Thoracic aorta (tissue), 2 donors: Measurements from ENCODE around the gene SPATS2L. TPM values are rescaled to one million over a fixed set of nuclear protein-coding genes. Genes with fewer than 3 reads are reported as not detected.

ENCODE experiments used
- ATAC-seq: fragments of 150-250 bp; one replicate; pipeline ENCODE4 v1.8.0; 2017; ENCODE audit warnings: low read depth; ENCODE audit not compliant: insufficient number of reproducible peaks, low FRiP score
- DNase-seq: peaks from one replicate; pipeline ENCODE4 v3.0.0-alpha.2; 2020; ENCODE audit warnings: low spot score
- H3K27ac ChIP-seq, 2 donors: fragments of 200-600 bp; sonication (generic); 1 replicate in 1 of 2; 2 replicates in 1 of 2; pipeline ENCODE4 v1.5.1; 2016; ENCODE audit warnings: mild to moderate bottlenecking in 2 of 2, moderate library complexity in 2 of 2
- H3K27me3 ChIP-seq: fragments of 200-600 bp; sonication (generic); replicated peaks from 2 replicates; pipeline ENCODE4 v1.6.0; 2016; ENCODE audit warnings: mild to moderate bottlenecking; ENCODE audit not compliant: insufficient read depth
- H3K36me3 ChIP-seq: fragments of 200-600 bp; sonication (generic); one replicate; pipeline ENCODE4 v1.5.1; 2016
- H3K4me1 ChIP-seq, 2 donors: fragments of 200-600 bp; sonication (generic); 1 replicate in 1 of 2; 2 replicates in 1 of 2; pipeline versions ENCODE4 v1.5.1 to v1.6.0; 2016; ENCODE audit warnings: low read depth in 2 of 2, mild to moderate bottlenecking in 1 of 2; ENCODE audit not compliant: control insufficient read depth in 1 of 2
- H3K4me3 ChIP-seq: fragments of 200-600 bp; sonication (generic); 2 replicates; pipeline ENCODE4 v1.5.1; 2016; ENCODE audit warnings: mild to moderate bottlenecking
- H3K9me3 ChIP-seq: fragments of 200-600 bp; sonication (generic); 2 replicates; pipeline ENCODE4 v1.5.1; 2016
- total RNA-seq, 2 donors: library from RNA; depleted of rRNA; stranded (reverse); fragments of >200 nt; gene quantifications; one replicate each; pipeline versions ENCODE4 v1.1.0 to v1.2.3, GENCODE V29; 2016
- TF ChIP-seq, protein P1 (sequence below): fragments of 200-600 bp; sonication (generic); IDR thresholded peaks from one replicate; pipeline ENCODE4 v1.5.1; 2019; ENCODE audit warnings: antibody characterized with exemption

Gene SPATS2L
- total RNA-seq, 2 donors from 2014 or later, result 47.7 to 90.3 TPM

- H3K36me3 ChIP-seq, result no peaks in the 10 kb centered on the region
- H3K9me3 ChIP-seq, result no peaks in the 10 kb centered on the region
- H3K27me3 ChIP-seq, result no peaks in the 10 kb centered on the region
- DNase-seq (no peak), ATAC-seq (no peak)
- peaks cover 17 to 40% of the 10 kb centered on the region in 2 donors for H3K4me1 ChIP-seq
- H3K4me3 ChIP-seq, result no peak overlapping the region
- no peak overlapping the region for H3K27ac ChIP-seq
- TF ChIP-seq, protein P1, sequence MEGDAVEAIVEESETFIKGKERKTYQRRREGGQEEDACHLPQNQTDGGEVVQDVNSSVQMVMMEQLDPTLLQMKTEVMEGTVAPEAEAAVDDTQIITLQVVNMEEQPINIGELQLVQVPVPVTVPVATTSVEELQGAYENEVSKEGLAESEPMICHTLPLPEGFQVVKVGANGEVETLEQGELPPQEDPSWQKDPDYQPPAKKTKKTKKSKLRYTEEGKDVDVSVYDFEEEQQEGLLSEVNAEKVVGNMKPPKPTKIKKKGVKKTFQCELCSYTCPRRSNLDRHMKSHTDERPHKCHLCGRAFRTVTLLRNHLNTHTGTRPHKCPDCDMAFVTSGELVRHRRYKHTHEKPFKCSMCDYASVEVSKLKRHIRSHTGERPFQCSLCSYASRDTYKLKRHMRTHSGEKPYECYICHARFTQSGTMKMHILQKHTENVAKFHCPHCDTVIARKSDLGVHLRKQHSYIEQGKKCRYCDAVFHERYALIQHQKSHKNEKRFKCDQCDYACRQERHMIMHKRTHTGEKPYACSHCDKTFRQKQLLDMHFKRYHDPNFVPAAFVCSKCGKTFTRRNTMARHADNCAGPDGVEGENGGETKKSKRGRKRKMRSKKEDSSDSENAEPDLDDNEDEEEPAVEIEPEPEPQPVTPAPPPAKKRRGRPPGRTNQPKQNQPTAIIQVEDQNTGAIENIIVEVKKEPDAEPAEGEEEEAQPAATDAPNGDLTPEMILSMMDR, result no peak
Observed at GRCh38 chr2:200324362-200324761, 17.9 kb downstream of the SPATS2L start.

GRCh38 chr2:200329384-200329783 lies 22.9 kb downstream of the SPATS2L start:
- H3K9me3 ChIP-seq, result no peaks in the 10 kb centered on the region
- H3K27me3 ChIP-seq, result no peaks in the 10 kb centered on the region
- no peak overlapping the region for H3K4me3 ChIP-seq
- no peak overlapping the region for H3K27ac ChIP-seq
- DNase-seq, result no peak
- TF ChIP-seq, protein P1, result no peak
- no peak for ATAC-seq
- peaks cover 15 to 38% of the 10 kb centered on the region in 2 donors for H3K4me1 ChIP-seq
- H3K36me3 ChIP-seq, result no peaks in the 10 kb centered on the region

GRCh38 chr2:200329798-200330197 lies 23.3 kb downstream of the SPATS2L start:
- H3K27ac ChIP-seq, result no peak overlapping the region
- no peaks in the 10 kb centered on the region for H3K9me3 ChIP-seq
- TF ChIP-seq, protein P1, result no peak
- DNase-seq, result no peak
- no peak overlapping the region for H3K4me3 ChIP-seq
- no peaks in the 10 kb centered on the region for H3K36me3 ChIP-seq
- H3K27me3 ChIP-seq, result no peaks in the 10 kb centered on the region
- ATAC-seq, result no peak
- peaks cover 15 to 38% of the 10 kb centered on the region in 2 donors for H3K4me1 ChIP-seq

- ATAC-seq (no peak), DNase-seq (no peak)
- Histone ChIP-seq H3K9me3 (no peaks in the 10 kb centered on the region), H3K27me3 (no peaks in the 10 kb centered on the region), H3K27ac (peak overlapping the region in 1 of 2 donors; percentile 22), H3K36me3 (no peaks in the 10 kb centered on the region), H3K4me3 (no peak overlapping the region), H3K4me1 (peaks cover 20 to 44% of the 10 kb centered on the region in 2 donors)
- TF ChIP-seq, protein P1, result no peak
Observed at GRCh38 chr2:200330351-200331060, 24.0 kb downstream of the SPATS2L start.

DNA sequence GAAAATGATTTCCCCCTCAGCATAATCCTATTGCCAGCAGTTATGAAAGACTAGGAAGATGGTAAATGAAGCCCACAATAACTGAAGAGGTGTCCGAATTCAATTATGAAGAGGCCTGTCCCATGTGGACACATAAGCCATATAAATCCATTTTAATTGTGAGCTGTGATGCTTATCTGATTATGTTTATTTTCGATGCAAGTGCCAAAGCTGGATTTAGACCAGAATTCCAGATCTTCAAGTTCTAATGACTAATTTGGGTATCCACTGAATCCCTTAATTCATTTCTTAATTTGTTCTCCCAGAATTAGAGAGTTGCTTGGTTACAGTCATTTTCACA lies 24.5 kb downstream of the SPATS2L start:
- TF ChIP-seq, protein P1, result no peak
- H3K36me3 ChIP-seq, result no peaks in the 10 kb centered on the region
- no peaks in the 10 kb centered on the region for H3K27me3 ChIP-seq
- no peaks in the 10 kb centered on the region for H3K9me3 ChIP-seq
- no peak for DNase-seq
- ATAC-seq, result no peak
- peaks cover 25 to 49% of the 10 kb centered on the region in 2 donors for H3K4me1 ChIP-seq
- H3K4me3 ChIP-seq, result no peak overlapping the region
- peak overlapping the region in 1 of 2 donors; percentile 22 for H3K27ac ChIP-seq
